Suppressor macrophage (primary cell): ENCODE results near the gene HSFX3.
A peak's percentile ranks its signal among the peaks of the same experiment; 100 is the strongest.
"Not testable (repeated sequence)": the region's sequence is repeated elsewhere in the genome, so short reads cannot be mapped to it uniquely, and the experiment has no call there.

Experiments
- DNase-seq, 4 experiments: peaks; one replicate each; pipeline ENCODE4 v3.0.0-alpha.2; 2020 to 2022

The HSFX3 gene

DNA sequence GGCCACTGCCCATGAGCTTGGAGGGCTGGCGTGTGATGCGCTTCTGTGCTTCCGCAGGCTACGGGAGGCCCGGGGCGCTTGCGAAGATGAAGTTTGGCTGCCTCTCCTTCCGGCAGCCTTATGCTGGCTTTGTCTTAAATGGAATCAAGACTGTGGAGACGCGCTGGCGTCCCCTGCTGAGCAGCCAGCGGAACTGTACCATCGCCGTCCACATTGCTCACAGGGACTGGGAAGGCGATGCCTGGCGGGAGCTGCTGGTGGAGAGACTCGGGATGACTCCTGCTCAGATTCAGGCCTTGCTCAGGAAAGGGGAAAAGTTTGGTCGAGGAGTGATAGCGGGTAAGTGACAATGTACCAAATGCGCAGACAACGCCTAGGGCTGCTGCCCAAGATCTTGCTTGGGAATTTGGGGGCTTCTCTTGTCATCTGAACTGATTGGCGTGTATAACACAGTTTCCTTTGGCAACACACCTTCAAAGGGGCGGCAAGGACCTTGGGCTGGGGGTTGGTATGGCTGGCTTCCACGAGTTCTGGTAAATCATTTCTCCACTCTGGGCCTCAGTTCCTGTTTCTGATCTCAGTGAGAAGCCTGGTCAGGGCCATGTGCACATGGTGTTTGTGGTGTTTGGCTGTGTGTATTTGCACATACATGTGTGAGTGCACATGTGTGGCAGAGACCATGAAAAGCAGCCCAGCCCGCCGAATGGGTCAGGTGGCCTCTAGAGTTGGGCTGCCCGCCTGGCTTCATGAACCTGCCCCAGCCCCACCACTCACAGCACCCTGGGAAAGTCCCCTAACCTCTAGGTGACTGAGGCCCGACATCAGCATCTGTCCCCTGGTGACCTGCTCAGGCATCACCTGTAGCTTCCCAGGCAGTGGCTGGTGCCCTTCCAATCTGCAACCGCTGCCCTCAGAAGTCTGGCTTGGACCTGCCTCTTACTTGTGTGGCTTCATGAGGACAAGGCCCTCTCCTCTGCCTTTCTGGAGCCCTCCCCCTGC is 3.9 kb downstream of the HSFX3 start:
- DNase-seq: peak in 3 of 4 experiments; percentile 3 to 28 (median 15)

DNA sequence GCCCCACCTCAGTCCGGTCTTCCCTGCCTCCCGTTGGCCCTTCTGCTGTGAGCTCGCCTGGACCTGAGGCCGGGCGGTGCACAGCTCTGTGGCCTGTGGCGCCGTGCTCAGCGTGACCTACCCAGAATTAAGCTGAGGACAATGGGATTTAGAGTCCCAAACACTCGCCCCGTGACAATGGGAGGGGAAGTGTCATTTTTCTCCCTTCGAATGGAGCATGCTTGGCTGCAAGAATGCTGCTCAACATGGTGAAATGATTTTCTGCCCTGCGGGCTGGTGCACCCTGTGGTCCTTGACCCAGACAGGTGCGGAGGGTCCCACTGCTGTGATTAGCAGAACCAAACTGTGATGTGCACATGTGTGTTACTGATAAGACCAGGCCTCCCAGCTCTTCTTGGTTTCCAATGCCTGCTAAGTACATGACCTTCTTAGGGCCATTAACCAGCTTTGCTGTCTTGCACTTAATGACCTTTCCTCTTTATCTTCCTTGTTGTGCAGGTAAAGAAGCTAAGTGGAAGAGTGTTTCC is 8.1 kb downstream of the HSFX3 start:
- peak in 1 of 4 experiments; percentile 25 for DNase-seq

DNA sequence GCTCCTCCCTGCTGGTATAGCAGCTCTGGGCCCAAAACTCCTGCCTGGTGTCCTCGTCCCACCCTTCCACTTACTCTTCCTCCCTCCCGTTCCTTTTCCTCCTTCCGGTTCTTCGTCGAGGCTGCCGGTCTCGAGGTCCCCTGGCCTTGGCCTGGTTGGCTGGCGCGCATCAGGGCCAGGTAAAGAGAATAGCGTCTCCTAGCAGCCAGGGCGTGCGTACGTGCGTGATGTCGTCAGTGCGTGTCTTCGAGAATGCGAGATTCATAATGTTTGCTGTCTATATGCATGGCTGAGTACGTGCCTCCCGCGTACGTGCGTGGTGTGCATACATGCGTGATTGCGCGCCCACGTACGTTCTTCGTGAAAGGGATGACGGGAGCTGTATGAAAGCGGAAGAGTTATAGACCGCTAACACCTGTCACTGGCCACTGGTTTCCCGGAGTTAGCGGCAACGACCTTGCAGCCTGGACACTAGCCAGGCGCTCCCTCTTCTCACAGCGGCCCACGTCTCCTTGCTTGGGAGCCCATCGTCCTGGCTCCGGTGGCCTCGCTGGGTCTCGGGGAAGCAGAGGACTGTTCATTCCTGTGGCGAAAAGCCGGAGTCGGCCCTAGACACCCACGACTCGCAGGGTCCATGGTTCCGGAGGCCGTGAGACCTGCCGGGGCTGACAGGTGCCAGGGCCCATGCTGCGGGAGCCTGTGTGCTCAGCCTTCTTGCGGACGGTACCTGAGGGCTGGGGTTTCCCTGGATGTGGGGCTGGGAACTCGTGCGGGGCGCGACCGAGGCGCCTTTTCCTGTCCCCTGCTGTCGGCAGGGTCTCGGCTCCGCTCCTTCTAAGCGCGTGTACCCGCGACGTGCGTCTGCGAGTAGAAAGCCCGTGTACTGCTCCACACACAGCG is 8.9 kb downstream of the HSFX3 start, which contains the start of gene EOLA1:
Gene EOLA1 (plus strand): TSS at position 392 of the 900 bp plus-strand sequence. CDS start 4,619 bp downstream, outside the sequence.
- peak; percentile 94 to 98 (median 96) for DNase-seq

DNA sequence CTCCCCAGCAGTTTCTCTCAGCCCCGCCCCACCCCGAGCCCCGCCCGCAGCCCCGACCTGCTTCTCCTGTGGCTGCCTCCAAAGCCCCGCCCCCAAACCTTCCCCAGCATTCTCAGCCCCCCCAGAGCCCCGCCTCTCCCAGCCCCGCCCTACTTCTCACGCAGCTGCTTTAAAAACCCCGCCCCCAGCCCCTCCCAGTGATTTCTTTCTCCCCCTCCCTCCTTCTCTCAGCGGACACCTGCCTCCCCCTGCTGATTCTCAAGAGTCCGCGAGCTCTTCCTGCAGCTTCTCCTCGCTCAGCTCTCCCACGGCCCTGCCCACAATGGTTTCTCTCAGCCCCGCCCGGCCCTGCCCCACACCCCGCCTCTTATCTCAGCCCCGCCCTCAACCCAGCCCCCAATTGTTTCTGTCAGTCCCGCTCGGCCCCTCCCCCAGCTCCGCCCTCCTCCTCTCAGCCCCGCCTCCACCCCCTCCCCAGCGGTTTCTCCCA is 9.5 kb downstream of the HSFX3 start:
- peak; percentile 81 to 96 (median 90) for DNase-seq

DNA sequence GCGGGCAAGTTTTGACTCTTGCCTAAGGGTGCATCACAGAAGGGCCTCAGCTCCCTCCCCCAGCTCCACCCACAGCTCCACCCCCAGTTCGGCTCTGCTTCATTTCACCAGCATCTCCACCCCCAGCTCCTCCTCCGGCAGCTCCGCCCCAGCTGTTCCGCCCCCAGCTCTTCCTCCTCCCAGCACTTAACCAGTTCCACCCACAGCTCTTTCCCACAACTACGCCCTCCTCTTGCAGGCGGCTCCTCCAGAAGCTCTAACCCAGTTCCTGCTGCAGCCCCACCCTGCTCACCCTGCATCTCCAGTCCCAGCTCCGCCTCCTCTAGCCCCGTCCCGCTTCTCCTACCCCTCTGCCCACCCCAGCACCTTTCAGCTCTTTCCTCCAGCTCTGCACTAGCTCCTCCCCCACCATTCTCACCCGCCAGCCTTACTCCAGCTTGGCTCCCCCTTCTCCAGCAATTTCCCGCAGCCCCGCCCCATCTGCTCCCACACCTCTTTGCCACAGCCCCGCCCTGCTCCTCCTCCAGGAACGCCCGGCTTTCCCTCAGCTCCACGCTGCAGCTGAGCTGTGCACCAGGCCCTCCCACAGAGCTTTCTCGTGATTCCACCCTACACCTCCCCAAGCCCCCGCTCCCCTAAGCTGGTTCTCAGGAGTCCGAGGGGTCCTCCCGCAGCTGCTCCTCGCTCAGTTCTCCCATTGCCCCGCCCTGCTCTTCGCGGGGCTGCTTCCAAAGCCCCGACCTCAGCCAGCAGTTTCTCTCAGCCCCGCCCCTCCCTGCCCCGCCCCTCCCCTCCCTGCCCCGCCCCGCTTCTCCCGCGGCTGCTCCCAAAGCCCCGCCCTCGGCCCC is 10.2 kb downstream of the HSFX3 start:
- DNase-seq: peak; percentile 78 to 91 (median 86)

DNA sequence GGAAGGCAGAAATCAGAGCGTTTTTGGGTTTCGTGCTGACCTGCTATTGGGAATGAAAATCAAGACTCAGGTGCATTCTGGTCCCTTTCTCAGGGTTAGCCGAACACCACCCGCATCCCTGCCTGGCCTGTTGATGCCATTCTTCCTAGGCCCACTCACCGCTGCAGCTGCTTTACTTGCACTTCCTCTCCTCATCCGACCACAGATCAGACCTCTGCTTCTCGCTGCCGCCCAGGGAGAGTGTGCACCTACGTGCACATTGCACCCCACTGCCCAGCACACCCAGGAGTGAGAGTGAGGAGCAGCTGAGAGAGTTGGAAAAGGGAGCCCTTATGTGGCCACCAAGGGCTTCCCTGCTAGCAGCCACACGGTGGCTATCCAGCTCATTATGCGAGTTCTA is 12.2 kb downstream of the HSFX3 start:
- peak in 1 of 4 experiments; percentile 4 for DNase-seq

DNA sequence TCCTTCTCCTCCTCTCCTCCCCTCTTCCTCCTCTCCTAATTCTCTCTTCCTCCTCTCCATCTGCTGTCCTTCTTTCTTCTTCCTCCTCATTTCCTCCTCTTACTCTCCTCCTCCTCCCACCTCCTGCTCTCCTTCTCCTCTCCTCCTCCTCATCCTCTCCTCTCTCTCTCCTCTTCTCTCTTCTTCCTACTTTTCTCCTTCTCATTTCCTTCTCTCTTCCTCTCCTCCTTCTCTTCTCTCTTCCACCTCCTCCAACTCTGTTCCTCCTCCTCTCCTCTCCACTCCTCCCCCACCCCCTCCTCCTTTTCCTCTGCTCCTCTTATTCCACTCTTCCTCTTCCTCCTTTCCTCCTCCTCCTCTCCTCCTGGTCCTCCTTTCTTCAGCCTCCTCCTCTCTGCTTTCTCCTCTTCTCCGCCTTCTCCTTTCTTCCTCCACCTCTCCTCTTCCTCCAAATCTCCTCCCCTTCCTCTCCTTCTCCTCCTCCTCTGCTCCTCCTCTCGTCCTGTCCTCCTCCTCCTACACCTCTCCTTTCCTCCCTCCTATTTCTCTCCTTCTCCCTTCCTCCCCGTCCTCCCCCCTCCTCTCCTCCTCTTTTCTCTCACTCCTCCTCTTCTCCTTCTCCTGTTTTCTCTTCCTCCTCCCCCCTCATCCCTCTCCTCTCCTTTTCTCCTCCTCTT is 14.7 kb downstream of the HSFX3 start:
- not testable (repeated sequence) for DNase-seq

DNA sequence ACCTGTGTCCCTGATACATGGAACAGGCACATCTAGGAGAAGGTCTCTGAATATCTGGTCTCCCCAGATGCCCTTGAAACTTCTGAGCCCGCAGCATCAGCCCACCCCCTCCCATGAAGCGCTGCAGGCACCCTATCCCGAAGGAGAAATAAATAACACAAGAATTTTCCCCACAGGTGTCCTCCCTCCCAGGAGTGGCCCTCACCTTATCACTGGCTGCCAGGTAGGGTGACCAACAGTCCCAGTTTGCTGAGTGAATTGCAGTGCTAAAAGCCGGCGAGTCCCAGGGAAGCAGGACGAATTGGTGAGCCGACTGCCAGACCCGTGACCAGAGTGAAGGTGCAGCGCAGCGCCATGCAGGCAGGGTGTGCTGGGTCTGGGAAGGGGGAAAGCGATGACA is 15.7 kb downstream of the HSFX3 start:
- not testable (repeated sequence) for DNase-seq

DNA sequence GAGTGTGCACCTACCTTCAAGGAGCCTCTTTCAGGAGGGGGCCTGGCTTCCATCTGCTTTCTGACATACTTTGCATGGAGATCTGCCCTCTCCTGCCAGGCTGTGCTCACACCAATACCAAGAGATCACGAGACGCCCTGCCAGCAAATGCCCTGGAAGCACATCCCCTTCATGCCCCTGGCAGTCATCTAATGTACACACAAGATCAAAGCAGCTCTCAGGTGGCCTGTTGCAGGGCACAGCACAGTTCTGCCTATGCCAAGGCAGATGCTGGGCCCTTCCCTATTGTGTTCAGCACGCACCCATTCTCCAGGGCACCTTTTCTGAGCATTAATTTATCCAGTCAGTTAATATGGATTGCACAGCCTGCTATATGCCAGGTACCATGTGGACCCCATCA is 16.9 kb downstream of the HSFX3 start:
- DNase-seq: not testable (repeated sequence)

DNA sequence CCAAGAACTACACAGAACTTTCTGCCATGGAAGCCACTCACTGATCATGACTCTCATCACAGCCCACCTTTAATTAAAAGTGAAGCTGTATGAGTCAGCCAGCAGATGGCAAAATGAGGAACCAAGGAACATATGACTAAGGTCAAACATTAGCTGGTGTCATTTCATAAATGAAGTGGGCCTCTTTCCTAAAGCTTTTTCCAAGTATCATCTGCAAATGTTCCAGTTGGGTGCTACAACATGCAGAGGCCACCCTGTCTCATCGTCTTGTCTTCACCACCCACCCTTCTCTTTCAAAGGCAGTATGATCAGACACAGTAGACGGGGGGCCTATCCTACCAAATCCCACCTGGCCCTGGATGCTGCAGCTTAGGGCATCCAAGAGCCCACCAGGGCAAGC is 18.1 kb downstream of the HSFX3 start:
- DNase-seq: peak in 3 of 4 experiments; percentile 21 to 54 (median 49)

DNA sequence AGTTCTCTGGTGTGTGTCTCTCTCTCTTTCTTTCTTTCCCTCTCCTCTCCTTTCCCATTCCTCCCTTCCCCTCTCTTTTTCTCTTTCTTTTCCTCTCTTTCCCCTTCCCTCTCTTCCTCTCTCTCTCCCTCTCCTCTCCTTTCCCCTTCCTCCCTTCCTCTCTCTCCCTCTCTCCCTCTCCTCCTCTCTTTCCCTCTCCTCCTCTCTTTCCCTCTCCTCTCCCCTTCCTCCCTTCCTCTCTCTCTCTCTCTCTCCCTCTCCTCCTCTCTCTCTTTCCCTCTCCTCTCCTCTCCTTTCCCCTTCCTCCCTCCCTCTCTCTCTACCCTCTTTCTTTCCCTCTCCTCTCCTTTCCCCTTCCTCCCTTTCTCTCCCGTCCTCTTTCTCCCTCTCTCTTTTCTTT is 21.3 kb downstream of the HSFX3 start:
- DNase-seq: no peak

DNA sequence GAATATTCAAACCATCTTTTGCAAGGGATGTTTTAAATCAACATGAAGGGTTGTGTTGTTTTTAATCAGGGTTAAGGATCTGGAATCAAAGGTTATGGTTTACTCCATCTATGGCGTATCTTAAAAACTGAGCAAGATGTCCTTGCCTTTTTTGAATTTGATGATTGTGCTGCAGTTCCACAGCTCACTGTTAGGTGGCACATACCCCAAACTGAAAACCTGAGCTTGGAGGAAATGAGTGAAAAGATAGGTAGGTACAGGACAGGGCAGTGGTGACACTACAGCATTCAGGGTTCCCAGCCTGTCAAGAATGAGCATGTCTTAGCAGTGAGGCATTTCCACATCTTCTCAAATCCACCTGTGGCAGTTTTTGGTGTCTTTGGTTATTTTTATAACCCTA is 22.0 kb downstream of the HSFX3 start:
- DNase-seq: peak in 2 of 4 experiments; percentile 25 to 36

DNA sequence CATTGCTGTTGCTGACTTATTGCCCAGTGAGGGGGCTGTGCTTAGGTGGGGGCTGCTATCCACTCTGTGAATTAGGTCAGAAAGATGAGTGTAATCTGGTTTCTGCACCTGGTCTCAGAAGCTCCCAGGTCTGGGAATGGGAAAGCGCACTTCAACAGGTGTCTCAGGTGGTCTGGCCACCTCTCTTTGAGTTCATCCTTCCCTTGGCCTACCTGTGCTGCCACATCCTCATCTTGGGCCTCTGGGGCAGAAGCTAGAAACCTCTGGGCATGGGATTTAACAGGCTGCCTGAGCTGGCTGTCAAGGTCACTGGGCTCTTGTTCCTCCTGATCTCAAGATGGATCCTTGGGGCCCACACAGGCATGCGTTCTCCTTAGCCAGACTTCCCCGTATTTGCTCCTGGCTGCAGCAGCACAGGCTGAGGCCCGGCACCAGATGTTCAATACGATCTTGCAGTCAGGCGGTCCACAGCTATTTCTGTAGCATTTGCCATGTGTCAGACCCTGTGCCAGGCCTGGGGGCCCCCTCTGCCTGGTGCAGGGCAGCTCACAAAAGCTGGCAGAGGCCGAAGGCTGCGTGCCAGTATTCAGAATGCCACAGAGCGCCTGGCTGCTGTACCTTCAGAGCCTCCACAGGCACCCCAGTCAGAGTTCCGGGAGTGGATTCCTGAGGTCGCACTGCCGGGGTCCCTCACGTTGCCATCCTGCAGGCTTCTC is 23.2 kb downstream of the HSFX3 start:
- peak in 2 of 4 experiments; percentile 3 to 28 for DNase-seq

DNA sequence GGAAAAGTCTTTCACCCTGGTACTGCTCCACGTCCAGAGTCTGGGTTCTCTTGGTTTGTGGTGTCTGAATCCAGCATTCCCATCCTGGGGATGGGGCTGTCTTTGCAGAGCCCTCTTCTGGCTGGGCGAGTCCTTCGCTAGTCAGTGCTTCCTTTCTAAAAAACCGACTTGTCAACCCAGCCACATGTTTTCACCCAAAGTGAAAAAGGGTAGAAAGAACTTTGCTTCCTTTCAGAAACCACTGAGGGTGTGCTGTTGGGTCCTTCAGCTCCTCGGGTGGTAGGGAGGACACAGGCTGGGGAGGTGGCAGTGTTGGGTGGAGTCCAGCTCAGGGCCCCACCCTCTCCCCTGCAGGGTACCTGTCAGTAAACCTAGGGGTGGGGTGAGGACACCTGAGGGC is 23.8 kb downstream of the HSFX3 start:
- DNase-seq: not testable (repeated sequence)

DNA sequence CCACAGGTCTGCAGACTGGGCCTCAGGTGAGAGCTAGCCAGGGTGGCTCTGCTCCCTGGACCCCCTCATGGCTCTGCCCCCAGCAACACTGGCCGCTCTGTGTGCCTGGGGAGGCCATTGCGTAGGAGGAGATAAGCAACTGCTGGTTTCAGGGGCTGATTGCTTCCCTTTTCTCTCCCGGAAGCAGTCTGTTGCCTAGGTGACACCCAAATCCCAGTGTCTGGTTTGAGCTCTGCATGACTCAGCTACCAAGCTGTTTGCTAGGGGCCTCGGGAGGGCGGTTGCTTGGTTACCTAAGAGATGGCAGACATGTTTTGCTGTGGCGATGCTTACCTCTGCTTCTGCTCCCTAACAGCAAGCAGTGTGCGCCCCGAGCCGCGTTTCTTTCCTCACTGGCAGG is 24.3 kb downstream of the HSFX3 start:
- DNase-seq: peak; percentile 54 to 75 (median 68)

DNA sequence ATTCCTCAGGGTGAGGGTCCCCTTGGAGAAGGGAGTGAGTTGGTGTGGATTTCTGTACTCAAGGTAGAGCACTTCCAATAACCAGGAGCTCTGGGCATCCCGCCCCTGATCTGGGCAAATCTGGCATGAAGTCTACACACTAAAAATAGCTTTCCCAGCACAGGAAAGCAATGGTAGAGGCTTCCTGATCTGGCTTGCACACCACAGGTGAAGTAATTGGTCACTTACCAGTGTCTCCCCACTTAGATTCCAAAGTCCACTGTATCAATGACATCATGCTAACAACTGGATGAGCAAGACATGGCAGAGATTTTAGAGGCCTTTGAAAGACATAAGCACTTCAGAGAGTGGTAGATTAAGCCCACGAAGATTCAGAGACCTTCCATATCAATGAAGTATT is 26.8 kb downstream of the HSFX3 start:
- no peak for DNase-seq

DNA sequence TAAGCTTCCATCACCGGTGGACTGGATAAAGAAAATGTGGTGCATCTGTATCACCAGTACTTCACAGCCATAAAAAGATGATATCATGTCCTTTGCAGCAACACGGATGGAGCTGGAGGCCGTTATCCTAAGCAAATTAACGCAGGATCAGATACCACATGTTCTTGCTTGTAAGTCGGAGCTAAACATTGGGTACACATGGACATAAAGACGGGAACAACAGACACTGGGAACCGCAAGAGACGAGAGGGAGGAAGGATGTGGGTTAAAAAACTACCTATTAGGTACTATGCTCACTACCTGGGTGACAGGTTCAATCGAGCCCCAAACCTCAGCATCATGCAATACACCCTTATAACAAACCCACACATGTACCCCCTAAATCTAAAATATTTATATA is 28.3 kb downstream of the HSFX3 start:
- DNase-seq: no peak

DNA sequence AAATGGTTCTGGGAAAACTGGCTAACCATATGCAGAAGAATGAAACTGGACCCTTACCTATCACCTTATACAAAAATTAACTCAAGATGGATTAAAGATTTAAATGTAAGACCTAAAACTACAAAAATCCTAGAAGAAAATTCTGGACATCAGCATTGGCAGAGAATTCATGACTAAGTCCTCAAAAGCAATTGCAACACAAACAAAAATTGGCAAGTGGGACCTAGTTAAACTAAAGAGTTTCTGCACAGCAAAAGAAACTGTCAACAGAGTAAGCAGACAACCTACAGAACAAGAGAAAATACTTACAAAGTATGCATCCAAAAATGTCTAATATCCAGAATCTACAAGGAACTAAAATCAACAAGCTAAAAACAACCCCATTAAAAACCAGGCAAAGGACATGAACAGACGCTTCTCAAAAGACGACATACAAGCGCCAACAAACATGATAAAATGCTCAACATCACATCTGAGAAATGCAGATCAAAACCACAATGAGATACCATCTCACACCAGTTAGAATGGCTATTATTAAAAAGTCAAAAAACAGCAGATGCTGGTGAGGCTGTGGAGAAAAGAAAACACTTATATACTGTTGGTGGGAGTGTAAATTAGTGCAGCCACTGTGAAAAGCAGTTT is 29.0 kb downstream of the HSFX3 start:
- not testable (repeated sequence) for DNase-seq

DNA sequence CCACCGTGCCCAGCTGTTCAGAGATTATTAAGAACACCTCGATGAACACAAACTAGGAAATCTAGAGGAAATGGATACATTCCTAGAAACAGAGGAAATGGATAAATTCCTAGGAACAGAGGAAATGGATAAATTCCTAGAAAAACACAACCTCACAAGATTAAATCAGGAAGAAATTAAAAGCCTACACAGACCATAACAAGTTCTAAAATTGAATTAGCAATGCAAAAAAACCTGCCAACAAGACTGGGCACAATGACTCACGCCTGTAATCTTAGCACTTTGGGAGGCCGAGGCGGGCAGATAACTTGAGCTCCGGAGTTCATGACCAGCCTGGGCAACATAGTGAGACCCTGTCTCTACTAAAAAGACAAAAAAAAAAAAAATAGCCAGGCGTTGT is 31.5 kb downstream of the HSFX3 start:
- DNase-seq: no peak

DNA sequence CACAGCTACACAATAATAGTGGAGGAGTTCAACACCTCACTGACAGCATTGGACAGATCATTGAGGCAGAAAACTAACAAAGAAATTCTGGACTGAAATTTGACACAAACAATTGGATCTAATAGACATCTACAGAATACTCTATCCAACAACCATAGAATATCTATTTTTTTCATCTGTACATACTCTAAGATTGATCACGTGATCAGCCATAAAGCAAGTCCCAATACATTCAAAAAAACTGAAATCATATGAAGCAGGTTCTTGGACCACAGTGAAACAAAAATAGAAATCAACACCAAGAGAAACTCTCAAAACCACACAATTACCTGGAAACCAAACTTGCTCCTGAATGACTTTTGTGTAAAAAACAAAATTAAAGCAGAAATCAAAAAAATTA is 32.4 kb downstream of the HSFX3 start:
- no peak for DNase-seq
